ENCODE data around the gene SPART.

The SPART gene

GRCh38 chr13:36346222-36347083 is at the start of gene SPART:
TSS of gene SPART (minus strand) at chr13:36346394. CDS start at chr13:36335830, 10,564 bp downstream.
- peak; percentile 93 for DNase-seq

- DNase-seq: no peak
These were observed 49.1 kb upstream of the SPART start for GRCh38 chr13:36395280-36395679.

GRCh38 chr13:36385489-36385888 is 39.3 kb upstream of the SPART start:
- DNase-seq: no peak

DNA sequence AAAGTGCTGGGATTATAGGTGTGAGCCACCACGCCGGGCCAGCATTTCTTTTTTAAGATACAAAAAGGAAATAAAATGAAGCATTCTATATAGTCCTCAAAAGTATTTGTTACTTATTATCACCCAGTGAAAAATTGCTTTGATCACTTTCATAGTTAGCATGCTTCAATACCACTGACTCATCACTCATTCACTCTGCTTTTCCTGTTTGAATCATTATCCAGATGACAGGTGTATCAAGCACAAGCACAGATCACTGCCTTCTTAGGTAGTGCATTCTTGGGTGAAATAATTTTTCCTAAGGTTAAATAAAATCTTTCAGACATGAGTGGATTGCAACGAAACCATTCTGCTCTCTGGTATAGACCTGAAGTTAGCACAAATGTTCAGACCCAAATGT is 35.8 kb upstream of the SPART start:
- DNase-seq: no peak

DNA sequence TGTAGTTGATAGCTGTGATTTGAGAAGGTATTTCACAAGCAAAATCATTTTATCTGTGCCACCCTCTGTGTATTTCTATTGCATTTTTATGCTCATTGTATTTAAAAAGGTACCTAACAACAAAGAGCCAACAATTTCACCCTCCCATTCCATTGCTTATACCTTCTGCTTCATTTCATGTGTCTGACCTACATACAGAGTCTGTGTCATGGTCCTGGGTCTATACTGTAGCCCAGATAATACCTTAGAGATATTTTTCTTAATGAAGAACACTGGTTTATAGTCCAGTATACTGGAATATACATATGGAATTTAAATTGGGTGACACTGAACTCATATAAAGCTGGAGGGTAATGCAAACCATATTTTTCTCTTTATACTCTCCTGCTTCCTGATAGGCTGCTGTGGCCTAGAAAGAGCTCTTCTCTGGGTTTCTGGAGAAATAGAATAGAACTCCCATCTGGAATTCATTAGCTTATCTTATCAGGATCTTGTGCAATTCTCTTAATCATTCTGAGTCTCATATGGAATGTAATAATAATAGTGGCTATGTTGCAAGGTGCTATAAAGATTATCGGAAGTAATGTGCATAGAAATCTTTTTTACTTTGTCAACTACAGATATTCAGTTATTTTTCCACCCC is 31.8 kb upstream of the SPART start:
- DNase-seq: no peak

DNA sequence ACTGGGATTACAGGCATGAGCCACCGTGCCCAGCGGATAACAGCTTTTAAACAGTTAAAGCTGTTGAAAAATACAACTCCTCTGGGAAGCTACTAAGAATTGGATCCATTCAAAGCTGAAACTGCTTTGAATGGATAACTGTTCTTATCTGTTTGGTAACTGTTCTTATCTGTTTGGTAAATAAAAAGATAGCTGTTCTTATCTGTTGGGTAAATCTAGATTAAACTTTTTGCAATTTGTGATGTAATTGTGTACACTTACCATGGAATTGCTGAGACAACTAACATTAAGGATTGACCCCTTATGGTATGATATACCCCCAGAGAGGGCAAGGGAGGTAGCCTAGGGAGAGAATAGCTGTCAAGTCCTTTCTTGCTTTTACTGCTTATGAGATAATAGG is 27.9 kb upstream of the SPART start:
- no peak for DNase-seq

DNA sequence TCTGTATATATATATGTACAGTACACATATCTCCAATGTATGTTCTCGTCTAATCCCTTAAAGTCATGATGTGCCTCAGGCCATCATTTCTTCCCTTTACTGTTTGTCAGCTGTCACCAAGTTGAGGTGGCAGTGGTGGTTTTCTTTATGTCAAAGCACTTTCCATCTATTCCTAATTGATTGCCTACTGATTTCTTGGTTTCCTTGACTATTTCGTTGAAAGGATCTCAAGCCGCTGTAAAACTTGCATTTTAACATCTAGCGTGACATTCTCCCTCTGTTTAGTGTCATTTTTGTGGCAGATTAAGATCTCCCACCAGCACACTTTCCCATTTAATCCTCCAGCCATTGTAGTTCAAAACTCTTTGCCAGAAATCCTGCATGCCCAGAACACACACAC is 25.0 kb upstream of the SPART start:
- no peak for DNase-seq

- DNase-seq: no peak
These were observed 23.9 kb upstream of the SPART start for GRCh38 chr13:36370108-36370429.

GRCh38 chr13:36369268-36370107 is 23.3 kb upstream of the SPART start:
- DNase-seq: no peak

DNA sequence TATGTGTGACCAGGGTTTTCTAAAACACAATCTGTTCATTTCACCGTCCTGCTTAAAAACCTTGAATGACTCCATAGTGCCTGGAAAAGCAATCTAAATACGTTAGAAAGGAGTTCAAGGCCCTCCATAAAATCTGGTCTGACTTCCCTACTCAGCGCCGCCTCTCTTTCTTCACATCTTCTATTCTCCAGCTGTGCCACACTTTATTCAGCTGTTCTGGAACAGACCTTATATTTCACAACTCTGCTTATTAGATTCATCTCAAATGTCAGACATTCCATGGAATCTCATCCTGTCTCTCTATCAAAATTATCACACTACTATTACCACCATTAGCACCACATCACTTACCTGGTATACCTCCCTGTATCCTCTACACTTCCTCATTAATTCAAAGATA is 19.8 kb upstream of the SPART start:
- no peak for DNase-seq

DNA sequence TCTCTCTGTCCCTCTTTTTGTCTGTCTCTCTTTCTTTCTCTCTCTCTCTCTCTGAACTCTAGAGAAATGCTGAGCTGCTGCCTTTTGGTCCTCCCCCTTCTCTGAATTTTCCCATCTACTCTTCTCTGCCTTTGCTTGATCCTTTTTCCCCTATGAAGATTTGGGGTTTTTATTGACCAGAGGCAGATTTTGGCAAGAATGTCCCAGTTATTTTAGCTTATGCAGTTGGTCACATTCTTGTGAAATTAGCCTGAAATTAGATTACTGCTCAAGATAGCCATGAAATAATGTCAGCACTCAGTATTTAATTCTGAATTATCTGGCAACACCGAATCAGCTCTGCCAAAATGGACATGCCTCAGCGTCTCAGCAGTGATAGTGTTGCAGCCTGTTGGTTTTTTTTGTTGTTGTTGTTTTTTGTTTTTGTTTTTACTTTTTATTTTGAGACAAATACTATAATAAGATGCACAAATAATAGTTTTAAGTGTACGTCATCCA is 17.2 kb upstream of the SPART start:
- no peak for DNase-seq

DNA sequence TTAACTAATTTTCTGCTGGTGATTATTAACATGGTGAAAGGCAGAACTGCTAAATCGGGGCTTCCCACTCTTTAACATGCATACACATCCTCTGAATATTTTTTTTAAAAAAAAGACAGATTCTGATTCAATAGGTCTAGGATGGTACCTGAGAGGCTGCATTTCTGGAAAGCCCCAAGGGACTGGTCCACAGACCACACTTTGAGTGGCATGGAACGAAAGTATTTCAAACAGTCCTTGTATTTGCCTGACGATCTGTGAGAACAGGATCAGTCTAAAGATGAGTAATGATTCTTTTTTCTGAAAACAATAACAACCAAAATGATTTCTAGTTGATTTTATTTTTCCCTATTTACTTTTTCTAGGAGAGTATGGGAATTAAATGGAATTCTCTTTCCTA is 16.7 kb upstream of the SPART start:
- DNase-seq: no peak

DNA sequence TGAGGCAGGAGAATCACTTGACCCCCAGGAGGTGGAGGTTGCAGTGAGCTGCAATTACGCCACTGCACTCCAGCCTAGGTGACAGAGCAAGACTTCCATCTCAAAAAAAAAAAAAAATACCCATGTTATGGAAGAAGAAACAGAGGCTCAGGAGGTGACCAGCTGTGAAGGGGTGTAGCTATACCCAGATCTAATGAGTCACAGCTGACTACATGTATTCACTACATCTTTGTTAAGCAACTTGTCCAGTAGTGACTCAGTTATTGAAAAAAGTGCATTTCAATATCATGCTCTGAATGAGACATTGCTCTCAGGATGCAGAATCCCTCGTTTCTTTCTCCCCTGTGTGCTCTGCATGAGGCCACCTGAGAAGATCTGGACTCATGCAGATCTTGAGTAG is 16.1 kb upstream of the SPART start:
- DNase-seq: no peak

DNA sequence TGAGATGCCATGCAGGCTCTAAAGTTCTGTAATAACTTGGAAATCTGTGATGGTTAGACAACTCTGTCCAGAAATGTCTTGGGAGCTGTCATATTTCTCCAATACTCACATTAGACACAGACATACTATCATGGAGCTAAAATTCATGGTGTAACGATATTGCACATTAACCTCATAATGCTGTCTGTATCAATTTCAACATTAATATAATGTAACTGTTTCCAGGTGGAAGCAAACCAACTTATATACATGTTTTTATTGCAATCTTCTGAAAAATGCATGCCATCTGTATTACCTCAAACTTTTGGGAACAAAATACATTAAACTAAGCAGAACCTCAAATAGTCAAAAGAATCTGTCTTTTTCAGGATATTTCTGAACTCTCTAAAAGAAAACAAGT is 14.7 kb upstream of the SPART start:
- no peak for DNase-seq

- no peak for DNase-seq
These were observed 13.2 kb upstream of the SPART start for GRCh38 chr13:36359301-36359950.

DNA sequence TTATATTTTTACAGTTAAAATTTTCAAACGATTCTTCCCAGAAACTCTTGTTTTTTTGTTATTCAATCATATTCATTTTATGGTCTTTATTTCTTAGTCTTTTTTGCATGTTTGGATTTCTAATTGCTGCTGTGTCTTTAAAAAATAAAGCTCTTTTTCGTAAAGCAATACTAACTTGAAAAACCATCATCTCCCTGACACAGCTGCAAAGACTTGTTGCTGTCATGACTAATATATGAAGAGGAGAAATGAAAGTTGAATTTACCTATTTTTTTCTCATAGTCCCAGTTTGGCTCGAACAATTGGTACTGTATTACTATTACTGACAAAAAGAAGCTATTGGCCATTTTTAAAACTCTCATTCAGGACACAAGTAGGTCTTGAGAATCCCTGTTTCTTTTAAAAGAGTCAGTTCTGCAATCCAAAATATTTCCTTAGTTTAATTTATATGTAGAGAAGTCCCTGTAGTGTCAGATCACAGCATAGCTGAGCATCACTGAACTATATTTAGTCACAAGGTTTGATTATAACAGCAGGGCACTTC is 12.1 kb upstream of the SPART start:
- DNase-seq: no peak

DNA sequence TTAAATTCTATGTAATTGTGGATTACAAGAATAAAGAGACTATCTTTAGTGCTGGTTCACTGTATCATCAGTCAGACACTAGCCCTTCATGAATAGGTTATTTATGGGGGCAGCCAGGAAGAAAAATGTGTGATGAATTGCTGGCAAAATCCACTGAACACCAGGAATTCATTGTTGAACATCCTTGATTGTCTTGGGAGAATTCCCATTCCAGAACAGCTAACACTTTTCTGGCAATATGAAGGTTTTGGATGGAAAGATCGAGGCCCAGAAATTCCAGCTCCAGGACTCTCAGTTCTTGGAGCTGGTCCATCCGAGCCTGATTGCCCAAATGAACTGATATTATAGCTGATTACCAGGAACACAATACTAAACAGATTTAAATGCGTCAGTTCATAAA is 11.5 kb upstream of the SPART start:
- DNase-seq: peak; percentile 60

DNA sequence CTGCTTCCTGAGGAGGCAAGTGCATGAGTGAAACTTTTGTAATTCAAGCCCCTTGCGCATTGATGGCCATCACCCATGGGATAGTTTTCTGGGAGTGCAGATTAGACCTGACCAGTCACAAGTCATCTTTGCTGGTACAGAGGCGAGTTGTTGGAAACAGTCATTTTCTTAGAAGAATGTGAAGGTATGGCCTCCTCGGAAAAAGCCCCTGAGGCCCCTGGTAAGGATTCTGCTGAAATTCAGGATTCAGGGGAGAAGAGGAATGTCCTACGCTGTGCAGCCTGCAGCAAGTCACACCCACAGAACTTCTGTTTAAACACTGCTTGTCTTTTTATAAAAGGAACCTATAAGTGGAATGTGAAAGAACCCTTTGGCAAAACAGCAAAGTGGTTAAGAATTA is 11.0 kb upstream of the SPART start:
- DNase-seq: no peak

- no peak for DNase-seq
These were observed 9.9 kb upstream of the SPART start for GRCh38 chr13:36356058-36356457.

DNA sequence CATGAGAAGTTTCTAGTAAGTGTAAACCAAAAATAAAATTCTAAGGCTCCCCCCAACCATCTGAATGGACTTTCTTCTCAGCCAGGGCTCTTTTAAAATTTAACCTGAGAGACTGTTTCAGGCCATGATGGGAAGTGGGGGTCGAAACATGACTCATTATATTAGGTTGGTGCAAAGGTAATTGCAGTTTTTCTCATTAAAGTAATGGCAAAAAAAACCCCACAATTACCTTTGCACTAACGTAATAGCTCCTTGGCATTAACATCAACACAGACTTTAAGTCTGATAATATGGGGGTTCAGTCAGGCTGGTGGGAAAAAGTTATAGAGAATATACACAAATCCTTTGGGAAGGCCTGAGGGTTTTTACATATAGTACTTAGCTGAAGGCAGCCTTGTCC is 9.4 kb upstream of the SPART start:
- DNase-seq: no peak

DNA sequence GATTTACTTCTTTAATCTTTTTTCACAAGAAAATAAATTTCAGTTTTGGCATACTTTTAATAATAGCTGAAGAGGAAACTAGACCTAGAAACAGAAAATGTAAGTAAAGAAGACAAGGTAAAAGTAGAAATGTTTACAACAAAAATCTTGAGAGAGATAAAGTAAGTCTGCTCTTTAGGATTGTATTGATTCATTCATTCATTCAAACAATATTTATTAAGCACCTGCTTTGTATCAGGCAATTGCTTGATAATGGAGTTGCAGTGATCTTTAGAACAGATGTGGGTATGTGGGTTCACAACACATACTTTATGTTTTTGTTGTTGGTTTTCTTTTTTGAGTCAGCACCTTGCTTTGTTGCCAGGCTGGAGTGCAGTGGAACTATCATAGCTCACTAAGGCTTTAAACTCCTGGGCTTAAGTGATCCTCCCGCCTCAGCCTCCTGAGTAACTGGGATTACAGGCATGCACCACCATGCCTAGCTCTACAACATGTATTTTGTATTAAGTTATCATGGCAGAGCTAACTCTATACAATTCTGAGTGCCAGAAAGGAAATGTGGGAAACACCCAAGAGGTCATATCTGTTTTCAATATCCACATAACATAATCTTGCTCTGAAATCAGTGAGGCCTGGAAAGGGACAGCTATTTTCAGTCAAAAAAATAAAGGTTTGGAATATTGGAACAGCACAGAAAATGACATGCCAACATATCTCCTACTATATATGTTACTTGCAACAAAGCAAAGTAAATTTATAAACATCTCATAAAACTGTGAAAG is 8.8 kb upstream of the SPART start:
- DNase-seq: no peak

GRCh38 chr13:36353001-36353400 is 6.8 kb upstream of the SPART start:
- DNase-seq: no peak

Data from right forelimb (tissue), 1 donor.